HCT116 (cell line): ENCODE results near the gene SLMAP. TPM values are rescaled to one million over a fixed set of nuclear protein-coding genes. Genes with fewer than 3 reads are reported as not detected.

Experiments used
- ATAC-seq: fragments of 200-7000 bp; cut with Tn5 transposase; 2 replicates; pipeline ENCODE4 v1.9.1; 2020; ENCODE audit warnings: mild to moderate bottlenecking, moderate library complexity
- BruUV-seq: library from RNA; stranded (reverse); fragments of 400-500 nt; replicated peaks from 2 replicates; lab custom pipeline; 2021; lab: Mats Ljungman, UMichigan
- CTCF ChIA-PET: fragments of 300-600 bp; sonication (Branson Sonifier 250); formaldehyde crosslinking; loops from one replicate; lab custom pipeline; 2021; ENCODE audit warnings: antibody characterized with exemption; lab: Charles Lee
- POLR2A ChIA-PET: fragments of 300-600, 350-600 bp; sonication (Branson Sonifier 250); formaldehyde crosslinking; loops from one replicate; lab custom pipeline; 2021; ENCODE audit warnings: antibody characterized with exemption; lab: Charles Lee
- RAD21 ChIA-PET, 2 experiments: fragments of 300-600 bp; sonication (Branson Sonifier 250); formaldehyde crosslinking; loops; one replicate each; lab custom pipeline; 2023; ENCODE audit warnings: low total read pairs in 2 of 2; ENCODE audit not compliant: uncharacterized antibody in 2 of 2, unreplicated experiment in 2 of 2, low non-redundant PET in 1 of 2; lab: Charles Lee
- DNase-seq: peaks from one replicate; pipeline ENCODE4 v3.0.0-alpha.2; 2010; ENCODE audit warnings: low read depth, low spot score
- H2AFZ ChIP-seq: fragments of 200-600 bp; shearing (Covaris generic), sonication (generic); 2 replicates; pipeline ENCODE4 v1.6.1; 2017; ENCODE audit warnings: low read depth, mixed run types, mixed read lengths, antibody characterized with exemption, low read length; ENCODE audit not compliant: poor library complexity, severe bottlenecking
- H3K27ac ChIP-seq: 2 replicates; pipeline ENCODE4 v1.5.1; 2012; ENCODE audit warnings: low read depth, low read length
- H3K27me3 ChIP-seq: fragments of 200-600 bp; sonication (generic); 2 replicates; pipeline ENCODE4 v1.6.1; 2016; ENCODE audit warnings: mixed run types, low read length, mixed read lengths; ENCODE audit not compliant: insufficient read depth
- H3K36me3 ChIP-seq, 2 experiments: fragments of 200-500 bp in 1 of 2; fragments of 200-600 bp in 1 of 2; sonication (Bioruptor generic) in 1 of 2; sonication (generic) in 1 of 2; 2 replicates each; pipeline versions ENCODE4 v1.5.1 to v1.6.1; 2014 to 2016; ENCODE audit warnings: low read length in 2 of 2, inconsistent platforms in 1 of 2, mixed read lengths in 1 of 2, mixed run types in 1 of 2; ENCODE audit not compliant: insufficient read depth in 2 of 2, control insufficient read depth in 1 of 2
- H3K4me1 ChIP-seq, 2 experiments: fragments of 200-600 bp in 1 of 2; sonication (generic) in 1 of 2; 2 replicates each; pipeline versions ENCODE4 v1.5.1 to v1.6.1; 2012 to 2017; ENCODE audit warnings: low read length in 2 of 2, inconsistent platforms in 1 of 2, mild to moderate bottlenecking in 1 of 2, mixed read lengths in 1 of 2, mixed run types in 1 of 2, moderate library complexity in 1 of 2; ENCODE audit not compliant: insufficient read depth in 2 of 2, control insufficient read depth in 1 of 2
- H3K4me2 ChIP-seq: fragments of 200-600 bp; sonication (generic); 2 replicates; pipeline ENCODE4 v1.6.1; 2017; ENCODE audit warnings: mixed run types, low read length, mixed read lengths
- H3K4me3 ChIP-seq, 2 experiments: fragments of 200-600 bp in 1 of 2; sonication (generic) in 1 of 2; replicated peaks in 1 of 2; 2 replicates each; pipeline ENCODE4 v1.5.1; 2011 to 2016; ENCODE audit warnings: low read length in 2 of 2, control low read depth in 1 of 2, low read depth in 1 of 2, mild to moderate bottlenecking in 1 of 2, mixed read lengths in 1 of 2, mixed run types in 1 of 2
- H3K79me2 ChIP-seq: fragments of 200-600 bp; sonication (generic); 2 replicates; pipeline ENCODE4 v1.6.1; 2017; ENCODE audit warnings: mild to moderate bottlenecking, mixed run types, low read length, moderate library complexity, mixed read lengths; ENCODE audit not compliant: insufficient read depth
- H3K9ac ChIP-seq: fragments of 200-600 bp; sonication (generic); 2 replicates; pipeline ENCODE4 v1.6.1; 2016; ENCODE audit warnings: low read length, mixed read lengths
- H3K9me2 ChIP-seq: fragments of 200-600 bp; sonication (generic), shearing (Covaris generic); 2 replicates; pipeline ENCODE4 v1.6.1; 2017; ENCODE audit warnings: mixed run types, mild to moderate bottlenecking, moderate library complexity; ENCODE audit not compliant: insufficient read depth
- H3K9me3 ChIP-seq, 2 experiments: fragments of 200-500 bp in 1 of 2; fragments of 200-600 bp in 1 of 2; sonication (Bioruptor generic) in 1 of 2; sonication (generic) in 1 of 2; 2 replicates each; pipeline ENCODE4 v1.6.1; 2014 to 2017; ENCODE audit warnings: low read length in 2 of 2, mixed read lengths in 2 of 2, inconsistent platforms in 1 of 2, low read depth in 1 of 2, mild to moderate bottlenecking in 1 of 2, mixed run types in 1 of 2, moderate library complexity in 1 of 2; ENCODE audit not compliant: control insufficient read depth in 1 of 2, insufficient read depth in 1 of 2
- H4K20me1 ChIP-seq: fragments of 200-600 bp; sonication (generic), shearing (Covaris generic); 2 replicates; pipeline ENCODE4 v1.6.1; 2017; ENCODE audit warnings: mixed run types, mild to moderate bottlenecking, moderate library complexity; ENCODE audit not compliant: insufficient read depth
- CBX3 ChIP-seq: IDR thresholded peaks from 2 replicates; pipeline ENCODE4 v1.6.1; 2012; ENCODE audit warnings: low read depth
- CEBPB ChIP-seq: IDR thresholded peaks from 2 replicates; pipeline ENCODE4 v1.6.1; 2012; ENCODE audit warnings: low read depth
- ELF1 ChIP-seq: IDR thresholded peaks from 2 replicates; pipeline ENCODE4 v1.6.1; 2012; ENCODE audit warnings: low read depth, borderline replicate concordance
- EZH2 ChIP-seq: fragments of 200-600 bp; sonication (generic); IDR thresholded peaks from 2 replicates; pipeline ENCODE4 v1.6.1; 2017; ENCODE audit warnings: antibody characterized with exemption, mixed run types
- EZH2phosphoT487 ChIP-seq: fragments of 200-600 bp; IDR thresholded peaks from 2 replicates; pipeline ENCODE4 v1.6.1; 2018; ENCODE audit warnings: antibody characterized with exemption, borderline replicate concordance
- FOSL1 ChIP-seq: IDR thresholded peaks from 2 replicates; pipeline ENCODE4 v1.6.1; 2012; ENCODE audit warnings: low read depth
- JUND ChIP-seq: IDR thresholded peaks from 2 replicates; pipeline ENCODE4 v1.6.1; 2012
- POLR2A ChIP-seq: IDR thresholded peaks from 2 replicates; pipeline ENCODE4 v1.7.0; 2011; ENCODE audit warnings: borderline replicate concordance; ENCODE audit not compliant: insufficient read depth, insufficient read length; ENCODE audit errors: extremely low read depth
- POLR2AphosphoS5 ChIP-seq: IDR thresholded peaks from 2 replicates; pipeline ENCODE4 v1.6.1; 2011; ENCODE audit warnings: mild to moderate bottlenecking, low read depth, low read length, moderate library complexity
- RAD21 ChIP-seq: IDR thresholded peaks from 2 replicates; pipeline ENCODE4 v1.6.1; 2012; ENCODE audit warnings: low read depth, mild to moderate bottlenecking
- SIN3A ChIP-seq: IDR thresholded peaks from 2 replicates; pipeline ENCODE4 v1.6.1; 2012; ENCODE audit warnings: low read depth
- SP1 ChIP-seq: IDR thresholded peaks from 2 replicates; pipeline ENCODE4 v1.6.1; 2012; ENCODE audit warnings: low read depth
- TCF7L2 ChIP-seq: IDR thresholded peaks from 2 replicates; pipeline ENCODE4 v1.7.0; 2011; ENCODE audit warnings: borderline replicate concordance, inconsistent platforms; ENCODE audit not compliant: insufficient read depth, insufficient read length; ENCODE audit errors: extremely low read depth
- YY1 ChIP-seq: IDR thresholded peaks from 2 replicates; pipeline ENCODE4 v1.6.1; 2011; ENCODE audit warnings: low read length, low read depth, moderate library complexity, mild to moderate bottlenecking; ENCODE audit not compliant: insufficient replicate concordance; ENCODE audit errors: extremely low read depth
- ZFX ChIP-seq: fragments of 450-650 bp; IDR thresholded peaks from 2 replicates; pipeline ENCODE4 v1.6.1; 2017
- ZNF274 ChIP-seq: fragments of 200-500 bp; sonication (Bioruptor generic); IDR thresholded peaks from 2 replicates; pipeline ENCODE4 v1.6.1; 2014; ENCODE audit warnings: mild to moderate bottlenecking, low read depth, low read length, inconsistent platforms
- intact Hi-C: fragments of 100-400 bp; cut with micrococcal nuclease; formaldehyde crosslinking; loops from 2 replicates; pipeline ENCODE4 v1.10.0; 2022
- total RNA-seq: library from RNA; stranded (reverse); gene quantifications from one replicate; pipeline ENCODE4 v1.2.1, GENCODE V29; 2021; ENCODE audit not compliant: unreplicated experiment
- TF ChIP-seq, protein P1 (sequence below): IDR thresholded peaks from 2 replicates; pipeline ENCODE4 v1.6.1; 2012
- TF ChIP-seq, protein P2 (sequence below): IDR thresholded peaks from 2 replicates; pipeline ENCODE4 v1.6.1; 2012
- TF ChIP-seq, protein P3 (sequence below): IDR thresholded peaks from 2 replicates; pipeline ENCODE4 v1.6.1; 2011; ENCODE audit warnings: mild to moderate bottlenecking, low read length, moderate library complexity; ENCODE audit not compliant: insufficient replicate concordance; ENCODE audit errors: extremely low read depth

The SLMAP gene
- total RNA-seq, 1 experiment from 2014 or later = 81.0 TPM

DNA sequence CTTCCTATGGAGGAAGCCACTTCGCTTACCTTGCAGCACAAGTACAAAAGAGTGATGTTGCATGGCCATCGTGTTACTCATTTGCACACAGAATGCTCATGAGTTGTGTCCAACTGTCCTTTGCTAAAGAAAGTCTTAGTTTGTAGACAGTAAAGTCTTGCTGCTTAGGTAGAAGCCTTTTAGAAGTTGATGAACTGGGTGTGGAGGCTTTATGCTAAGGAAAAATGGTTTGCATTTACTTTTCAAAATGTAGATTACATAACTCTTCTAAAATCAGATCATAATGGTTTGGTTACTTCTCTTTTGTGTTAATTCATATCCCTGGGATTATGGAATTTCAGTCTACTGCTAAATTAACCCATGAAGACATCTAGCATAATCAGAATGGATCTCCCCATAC lies 167.6 kb downstream of the SLMAP start:
- no peaks in the 10 kb centered on the region for H3K79me2 ChIP-seq
- no peak for TF ChIP-seq EZH2phosphoT487
- no peak for TF ChIP-seq ZNF274
- no peak for TF ChIP-seq JUND
- TF ChIP-seq POLR2A = no peak
- intact Hi-C loops = no loop called here
- no peak overlapping the region for H2AFZ ChIP-seq
- ChIA-PET RAD21 (no interaction called here), POLR2A (no interaction called here), CTCF (interaction anchor here (1.3 kb wide), 1 partner anchor 14 kb away, joined by 3 read pairs; no protein-coding TSS in a partner anchor)
- no peaks in the 10 kb centered on the region for H3K9me3 ChIP-seq
- no peak overlapping the region for H3K9ac ChIP-seq
- H3K9me2 ChIP-seq = no peaks in the 10 kb centered on the region
- no peak overlapping the region for H3K27ac ChIP-seq
- H3K36me3 ChIP-seq = 0 out of 4 replicates have a peak, but pooled peaks cover 0 to 3% of the 10 kb centered on the region in 2 experiments
- no peaks in the 10 kb centered on the region for H4K20me1 ChIP-seq
- ATAC-seq (no peak), DNase-seq (no peak)
- no TSS peak for BruUV-seq
- H3K4me2 ChIP-seq = no peak overlapping the region
- H3K4me3 ChIP-seq = no peak overlapping the region
- no peaks in the 10 kb centered on the region for H3K4me1 ChIP-seq
- H3K27me3 ChIP-seq = no peaks in the 10 kb centered on the region

DNA sequence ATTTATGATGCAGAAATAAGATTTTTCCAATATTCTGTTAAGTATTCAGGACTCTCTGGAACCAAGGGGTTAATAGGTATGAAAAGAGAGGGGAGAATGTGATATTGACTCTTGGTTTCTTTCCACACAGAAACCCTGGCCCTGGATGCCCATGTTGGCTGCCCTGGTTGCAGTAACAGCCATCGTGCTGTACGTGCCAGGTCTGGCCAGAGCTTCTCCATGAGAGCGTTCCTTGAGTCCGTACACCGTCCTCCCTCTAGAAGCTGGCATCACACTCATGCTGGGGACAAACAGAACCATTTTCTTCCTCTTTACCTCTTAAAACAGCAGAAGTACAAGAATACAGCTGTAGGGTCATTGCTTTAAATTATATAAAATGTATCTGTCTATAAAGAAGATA lies 171.1 kb downstream of the SLMAP start:
- Histone ChIP-seq H3K4me1 (no peaks in the 10 kb centered on the region), H3K79me2 (no peaks in the 10 kb centered on the region), H3K4me3 (no peak overlapping the region), H3K27ac (no peak overlapping the region), H4K20me1 (no peaks in the 10 kb centered on the region), H3K9me2 (no peaks in the 10 kb centered on the region), H3K9ac (no peak overlapping the region), H3K36me3 (peaks cover 0 to 2% of the 10 kb centered on the region in 2 experiments; a peak in 1 of 4 replicates), H2AFZ (no peak overlapping the region), H3K4me2 (no peak overlapping the region), H3K27me3 (no peaks in the 10 kb centered on the region), H3K9me3 (no peaks in the 10 kb centered on the region)
- RAD21 ChIA-PET = no interaction called here
- no TSS peak for BruUV-seq
- DNase-seq = no peak
- intact Hi-C loops = no loop called here
- ATAC-seq = no peak
- CTCF ChIA-PET = no interaction called here
- POLR2A ChIA-PET = no interaction called here
- TF ChIP-seq, protein P1, sequence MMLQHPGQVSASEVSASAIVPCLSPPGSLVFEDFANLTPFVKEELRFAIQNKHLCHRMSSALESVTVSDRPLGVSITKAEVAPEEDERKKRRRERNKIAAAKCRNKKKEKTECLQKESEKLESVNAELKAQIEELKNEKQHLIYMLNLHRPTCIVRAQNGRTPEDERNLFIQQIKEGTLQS = no peak
- TF ChIP-seq POLR2AphosphoS5 (no peak), FOSL1 (no peak), EZH2 (no peak), RAD21 (no peak), JUND (no peak), YY1 (no peak), ZFX (no peak), ELF1 (no peak), SP1 (no peak), CBX3 (no peak), TCF7L2 (no peak), CEBPB (no peak), SIN3A (no peak), POLR2A (no peak), ZNF274 (no peak)
- TF ChIP-seq, protein P2, sequence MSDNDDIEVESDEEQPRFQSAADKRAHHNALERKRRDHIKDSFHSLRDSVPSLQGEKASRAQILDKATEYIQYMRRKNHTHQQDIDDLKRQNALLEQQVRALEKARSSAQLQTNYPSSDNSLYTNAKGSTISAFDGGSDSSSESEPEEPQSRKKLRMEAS = no peak
- TF ChIP-seq, protein P3, sequence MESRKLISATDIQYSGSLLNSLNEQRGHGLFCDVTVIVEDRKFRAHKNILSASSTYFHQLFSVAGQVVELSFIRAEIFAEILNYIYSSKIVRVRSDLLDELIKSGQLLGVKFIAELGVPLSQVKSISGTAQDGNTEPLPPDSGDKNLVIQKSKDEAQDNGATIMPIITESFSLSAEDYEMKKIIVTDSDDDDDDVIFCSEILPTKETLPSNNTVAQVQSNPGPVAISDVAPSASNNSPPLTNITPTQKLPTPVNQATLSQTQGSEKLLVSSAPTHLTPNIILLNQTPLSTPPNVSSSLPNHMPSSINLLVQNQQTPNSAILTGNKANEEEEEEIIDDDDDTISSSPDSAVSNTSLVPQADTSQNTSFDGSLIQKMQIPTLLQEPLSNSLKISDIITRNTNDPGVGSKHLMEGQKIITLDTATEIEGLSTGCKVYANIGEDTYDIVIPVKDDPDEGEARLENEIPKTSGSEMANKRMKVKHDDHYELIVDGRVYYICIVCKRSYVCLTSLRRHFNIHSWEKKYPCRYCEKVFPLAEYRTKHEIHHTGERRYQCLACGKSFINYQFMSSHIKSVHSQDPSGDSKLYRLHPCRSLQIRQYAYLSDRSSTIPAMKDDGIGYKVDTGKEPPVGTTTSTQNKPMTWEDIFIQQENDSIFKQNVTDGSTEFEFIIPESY = no peak
